Stimulated activated CD4-positive, alpha-beta T cell treated with anti-CD3 and anti-CD28 coated beads, Interleukin-1b, Interleukin-23, amount 100 ng/mL, for 24 hours (primary cell): ENCODE data around the gene SDK1.
"Not testable (repeated sequence)": the region's sequence is repeated elsewhere in the genome, so short reads cannot be mapped to it uniquely, and the experiment has no call there.

ENCODE experiments used
- DNase-seq, 4 experiments: peaks; one replicate each; pipeline ENCODE4 v3.0.0-alpha.2; 2020; ENCODE audit warnings: low read depth in 4 of 4, low spot score in 1 of 4

Gene SDK1

GRCh38 chr7:4279216-4279615 lies 978.2 kb downstream of the SDK1 start:
- no peak for DNase-seq

GRCh38 chr7:4281231-4281993 lies 980.4 kb downstream of the SDK1 start:
- no peak for DNase-seq

- DNase-seq: no peak
These were observed 981.6 kb downstream of the SDK1 start for GRCh38 chr7:4282434-4283223.

- no peak for DNase-seq
These were observed 985.3 kb downstream of the SDK1 start for GRCh38 chr7:4286351-4286750.

- no peak for DNase-seq
These were observed 987.8 kb downstream of the SDK1 start for GRCh38 chr7:4288791-4289394.

- no peak for DNase-seq
These were observed 996.3 kb downstream of the SDK1 start for GRCh38 chr7:4297165-4297917.

GRCh38 chr7:4297918-4298219 lies 996.8 kb downstream of the SDK1 start:
- DNase-seq: no peak

- DNase-seq: no peak
These were observed 998.4 kb downstream of the SDK1 start for GRCh38 chr7:4299431-4299830.

GRCh38 chr7:4302203-4302905 lies 1001.3 kb downstream of the SDK1 start:
- DNase-seq: no peak

GRCh38 chr7:4307316-4308204 lies 1006.5 kb downstream of the SDK1 start:
- DNase-seq: no peak

- DNase-seq: no peak
These were observed 1007.1 kb downstream of the SDK1 start for GRCh38 chr7:4308205-4308590.

GRCh38 chr7:4313911-4314310 lies 1012.9 kb downstream of the SDK1 start:
- DNase-seq: not testable (repeated sequence)

- DNase-seq: not testable (repeated sequence)
These were observed 1013.3 kb downstream of the SDK1 start for GRCh38 chr7:4314316-4314715.
